ENCODE data around the gene ERMARD.

ERMARD gene

GRCh38 chr6:169802790-169803189, 51.4 kb downstream of the ERMARD start:
- no peak for DNase-seq (ENCODE audit: low read depth in 2 of 2)

- no peak for DNase-seq (ENCODE audit: low read depth in 2 of 2)
Measured at GRCh38 chr6:169803271-169803811, 51.9 kb downstream of the ERMARD start.

GRCh38 chr6:169803816-169804340, 52.5 kb downstream of the ERMARD start:
- no peak for DNase-seq (ENCODE audit: low read depth in 2 of 2)

- no peak for DNase-seq (ENCODE audit: low read depth in 2 of 2)
Measured at GRCh38 chr6:169804427-169804826, 53.0 kb downstream of the ERMARD start.

DNA sequence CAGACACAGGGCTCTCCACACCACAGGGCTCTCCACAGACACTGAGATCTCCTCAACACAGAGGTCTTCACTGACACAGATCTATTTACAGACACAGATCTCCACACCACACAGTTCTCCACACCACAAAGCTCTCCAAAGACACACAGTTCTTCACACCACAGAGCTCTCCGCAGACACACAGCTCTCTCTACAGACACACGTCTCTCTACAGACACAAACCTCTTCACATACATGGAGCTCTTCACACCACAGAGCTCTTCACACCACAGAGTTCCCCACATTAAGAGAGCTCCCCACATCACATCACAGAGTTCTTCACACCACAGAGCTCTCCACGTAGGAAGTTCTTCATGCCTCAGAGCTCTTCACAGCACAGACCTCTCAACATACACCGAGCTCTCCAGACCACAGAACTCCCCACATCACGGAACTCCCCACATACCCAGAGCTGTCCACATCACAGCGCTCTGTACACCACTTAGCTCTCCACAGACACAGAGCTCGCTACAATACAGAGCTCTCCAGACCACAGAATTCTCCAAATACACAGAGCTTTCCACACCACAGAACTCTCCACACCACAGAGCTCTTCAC, 53.9 kb downstream of the ERMARD start:
- no peak for DNase-seq (ENCODE audit: low read depth in 2 of 2)

GRCh38 chr6:169806701-169807100, 55.3 kb downstream of the ERMARD start:
- DNase-seq (ENCODE audit: low read depth in 2 of 2) = no peak

- no peak for DNase-seq (ENCODE audit: low read depth in 2 of 2)
Measured at GRCh38 chr6:169807229-169807628, 55.8 kb downstream of the ERMARD start.

- DNase-seq (ENCODE audit: low read depth in 2 of 2) = no peak
Measured at GRCh38 chr6:169807699-169808607, 56.5 kb downstream of the ERMARD start.

GRCh38 chr6:169808608-169808967, 57.2 kb downstream of the ERMARD start:
- DNase-seq (ENCODE audit: low read depth in 2 of 2) = no peak

- no peak for DNase-seq (ENCODE audit: low read depth in 2 of 2)
Measured at GRCh38 chr6:169809386-169809785, 58.0 kb downstream of the ERMARD start.

GRCh38 chr6:169810066-169810989, 58.9 kb downstream of the ERMARD start:
- DNase-seq (ENCODE audit: low read depth in 2 of 2) = no peak

GRCh38 chr6:169811072-169811471, 59.6 kb downstream of the ERMARD start:
- DNase-seq (ENCODE audit: low read depth in 2 of 2) = no peak

DNA sequence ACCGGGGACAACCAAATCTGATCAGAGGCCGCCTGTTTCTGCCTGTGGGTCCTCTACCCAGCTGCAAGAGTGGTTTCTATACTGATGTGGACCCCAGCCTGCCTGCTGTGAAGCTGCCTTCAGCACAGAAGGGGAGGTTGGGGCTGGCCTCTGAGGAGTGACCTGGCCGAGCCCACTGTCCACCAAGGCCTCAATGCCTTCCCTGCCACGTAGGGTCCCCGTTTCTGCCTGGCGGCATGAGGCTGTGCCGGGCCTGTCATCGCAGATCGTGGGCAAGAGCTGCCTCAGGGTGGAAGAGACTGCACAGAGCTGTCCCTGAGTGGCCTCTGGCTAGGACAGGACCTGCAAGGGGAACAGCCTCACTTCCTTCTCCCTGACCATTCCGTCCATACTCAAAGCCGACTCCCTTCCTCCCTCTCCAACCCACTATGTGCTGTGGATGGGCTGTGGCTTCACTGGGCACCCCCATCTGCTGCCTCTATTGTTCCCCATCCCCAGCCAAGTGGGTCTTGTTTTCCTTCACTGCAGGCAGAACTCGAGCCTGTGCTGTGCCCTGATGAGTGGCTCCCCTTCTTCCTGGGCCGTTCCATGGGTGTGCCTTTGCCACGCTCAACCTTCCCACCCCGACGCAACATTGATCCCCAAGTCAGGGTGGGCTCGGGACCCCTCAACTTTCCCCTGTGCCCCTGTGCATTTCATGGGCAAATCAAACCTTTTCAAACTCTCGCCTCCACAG, 60.3 kb downstream of the ERMARD start:
- no peak for DNase-seq (ENCODE audit: low read depth in 2 of 2)

DNA sequence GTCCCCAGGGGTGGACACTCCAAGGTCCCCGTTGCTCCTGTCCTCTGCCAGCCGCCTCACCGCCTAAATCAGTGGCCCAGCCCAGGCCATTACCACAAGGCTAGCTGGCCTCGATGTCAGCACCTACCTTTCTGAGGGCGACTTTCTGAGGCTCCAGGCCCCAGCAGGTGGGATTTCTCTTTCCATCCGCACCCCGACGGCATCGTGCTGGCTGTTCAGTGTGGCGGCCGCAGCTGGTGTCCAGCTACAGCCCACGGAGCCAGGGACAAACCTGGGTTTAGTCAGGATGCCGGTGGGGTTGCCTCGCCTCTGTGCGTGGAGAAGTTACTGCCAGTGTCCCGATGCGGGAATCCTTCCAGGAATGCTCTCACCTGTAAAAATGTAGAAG, 60.8 kb downstream of the ERMARD start:
- DNase-seq (ENCODE audit: low read depth in 2 of 2) = no peak

GRCh38 chr6:169813969-169814368, 62.5 kb downstream of the ERMARD start:
- no peak for DNase-seq (ENCODE audit: low read depth in 2 of 2)

- no peak for DNase-seq (ENCODE audit: low read depth in 2 of 2)
Measured at GRCh38 chr6:169816054-169816453, 64.6 kb downstream of the ERMARD start.

- DNase-seq (ENCODE audit: low read depth in 2 of 2) = no peak
Measured at GRCh38 chr6:169816975-169817374, 65.6 kb downstream of the ERMARD start.

- no peak for DNase-seq (ENCODE audit: low read depth in 2 of 2)
Measured at GRCh38 chr6:169820358-169820757, 68.9 kb downstream of the ERMARD start.

DNA sequence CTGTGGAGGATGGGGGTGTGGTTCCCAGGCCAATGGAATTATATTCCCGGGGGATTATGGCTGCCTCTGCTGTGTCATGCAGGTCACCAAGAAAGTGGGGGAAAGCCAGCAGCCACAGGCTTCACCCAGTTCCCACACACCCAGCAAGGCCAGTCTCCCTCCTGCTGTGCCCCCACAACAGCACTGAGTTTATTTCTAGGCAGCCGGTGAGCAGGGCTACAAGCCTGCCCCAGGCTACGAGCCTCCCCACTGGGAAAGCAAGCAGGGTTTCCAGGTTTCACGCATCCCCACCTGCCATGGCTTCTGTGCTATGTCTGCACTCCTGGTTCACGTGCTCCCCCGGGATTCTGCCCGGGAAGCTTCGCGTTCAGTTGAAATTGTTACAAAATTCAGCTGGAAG, 72.6 kb downstream of the ERMARD start:
- DNase-seq (ENCODE audit: low read depth in 2 of 2) = no peak

DNA sequence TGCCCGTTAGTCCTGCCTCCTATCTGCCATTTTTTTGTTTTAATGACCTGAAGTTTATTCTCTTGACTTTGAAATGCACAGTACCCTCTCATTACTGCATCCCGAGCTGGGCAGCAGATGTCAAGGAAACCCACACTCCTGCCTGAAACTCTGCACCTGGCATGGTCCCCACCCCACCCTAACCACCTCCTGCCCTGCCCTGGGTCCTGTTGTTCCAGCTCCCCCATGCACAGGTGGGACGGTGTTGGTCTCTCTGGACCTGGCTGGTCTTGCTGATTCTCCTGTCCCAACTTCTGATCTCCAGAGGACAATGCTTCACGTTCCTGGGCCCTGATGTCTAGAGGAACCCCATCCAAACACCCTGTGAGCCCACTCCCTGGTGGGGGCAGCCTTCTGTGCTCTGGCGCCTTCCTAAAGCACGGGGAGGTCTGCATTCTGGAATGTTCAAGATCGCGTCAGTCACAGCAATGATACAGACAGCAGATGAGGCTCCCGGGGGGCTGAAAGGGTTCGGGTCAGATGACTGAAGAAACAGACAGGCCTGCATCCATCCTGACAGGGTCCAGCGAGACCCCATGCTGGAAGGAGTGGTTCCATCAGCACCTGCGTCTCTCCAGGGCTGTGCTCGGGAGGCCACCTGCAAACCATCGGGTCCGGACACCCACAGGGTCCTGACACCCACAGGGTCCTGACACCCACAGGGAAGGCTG, 73.6 kb downstream of the ERMARD start:
- no peak for DNase-seq (ENCODE audit: low read depth in 2 of 2)

Measured in stimulated activated CD4-positive, alpha-beta T cell treated with anti-CD3 and anti-CD28 coated beads, Interleukin-12 subunit alpha, Interleukin-12 subunit beta, amount 100 ng/mL, for 24 hours (primary cell).